Osteoblast (primary cell): ENCODE results near the gene CINP. TPM values are rescaled to one million over a fixed set of nuclear protein-coding genes. Genes with fewer than 3 reads are reported as not detected.

Source experiments
- DNase-seq: peaks from one replicate; pipeline ENCODE4 v3.0.0; 2011; ENCODE audit warnings: low spot score, mixed read lengths; ENCODE audit not compliant: insufficient read length; ENCODE audit errors: missing footprints
- H2AFZ ChIP-seq: 2 replicates; pipeline ENCODE4 v1.6.0; 2011; ENCODE audit warnings: mild to moderate bottlenecking, low read length
- H3K27ac ChIP-seq: 2 replicates; pipeline ENCODE4 v1.5.1; 2011; ENCODE audit warnings: mild to moderate bottlenecking, low read depth, low read length, moderate library complexity
- H3K27me3 ChIP-seq: 2 replicates; pipeline ENCODE4 v1.6.0; 2012; ENCODE audit warnings: mild to moderate bottlenecking, control low read depth, inconsistent platforms, low read length, moderate library complexity; ENCODE audit not compliant: insufficient read depth
- H3K36me3 ChIP-seq: 2 replicates; pipeline ENCODE4 v1.5.1; 2011; ENCODE audit warnings: mild to moderate bottlenecking, low read length, control low read depth, moderate library complexity; ENCODE audit not compliant: insufficient read depth
- H3K4me1 ChIP-seq: 2 replicates; pipeline ENCODE4 v1.5.1; 2011; ENCODE audit warnings: mild to moderate bottlenecking, low read length, control low read depth, moderate library complexity; ENCODE audit not compliant: insufficient read depth
- H3K4me2 ChIP-seq: 2 replicates; pipeline ENCODE4 v1.6.0; 2011; ENCODE audit warnings: mild to moderate bottlenecking, low read length; ENCODE audit not compliant: insufficient read depth
- H3K4me3 ChIP-seq: fragments of 200-600 bp; sonication (generic); 3 replicates; pipeline ENCODE4 v1.5.1; 2012; ENCODE audit warnings: mild to moderate bottlenecking, low read length, inconsistent platforms; ENCODE audit not compliant: insufficient read depth
- H3K79me2 ChIP-seq: 2 replicates; pipeline ENCODE4 v1.6.0; 2012; ENCODE audit warnings: mild to moderate bottlenecking, low read length, control low read depth, inconsistent platforms; ENCODE audit not compliant: insufficient read depth
- H3K9me3 ChIP-seq: 2 replicates; pipeline ENCODE4 v1.5.1; 2011; ENCODE audit warnings: low read depth, low read length, control low read depth
- H4K20me1 ChIP-seq: 2 replicates; pipeline ENCODE4 v1.6.0; 2012; ENCODE audit warnings: mild to moderate bottlenecking, low read length, control low read depth; ENCODE audit not compliant: insufficient read depth
- CTCF ChIP-seq: IDR thresholded peaks from 2 replicates; pipeline ENCODE4 v1.5.1; 2011; ENCODE audit warnings: mild to moderate bottlenecking, low read depth, low read length, moderate library complexity; ENCODE audit errors: extremely low read depth
- total RNA-seq: library from RNA; depleted of rRNA; stranded (reverse); fragments of >200 nt; gene quantifications from 2 replicates; pipeline ENCODE4 v1.2.3, GENCODE V29; 2012

CINP gene
- total RNA-seq, 1 donor, result 49.2 TPM

- H3K4me1 ChIP-seq, result peaks cover 7% of the 10 kb centered on the region
- no peak overlapping the region for H2AFZ ChIP-seq
- no peak for DNase-seq
- peaks cover 3% of the 10 kb centered on the region for H3K36me3 ChIP-seq
- no peaks in the 10 kb centered on the region for H4K20me1 ChIP-seq
- no peak overlapping the region for H3K4me2 ChIP-seq
- TF ChIP-seq CTCF, result no peak
- no peak overlapping the region for H3K4me3 ChIP-seq
- no peak overlapping the region for H3K27ac ChIP-seq
- H3K9me3 ChIP-seq, result no peaks in the 10 kb centered on the region
- H3K79me2 ChIP-seq, result peaks cover 3% of the 10 kb centered on the region
- no peaks in the 10 kb centered on the region for H3K27me3 ChIP-seq
Observed at GRCh38 chr14:102389246-102389645, 26.6 kb upstream of the CINP start.

- Histone ChIP-seq H3K27ac (no peak overlapping the region), H4K20me1 (no peaks in the 10 kb centered on the region), H3K4me3 (no peak overlapping the region), H2AFZ (no peak overlapping the region), H3K79me2 (no peaks in the 10 kb centered on the region), H3K36me3 (peaks cover 3% of the 10 kb centered on the region), H3K4me1 (peaks cover 7% of the 10 kb centered on the region), H3K9me3 (no peaks in the 10 kb centered on the region), H3K27me3 (no peaks in the 10 kb centered on the region), H3K4me2 (no peak overlapping the region)
- no peak for DNase-seq
- no peak for TF ChIP-seq CTCF
Observed at GRCh38 chr14:102387086-102387485, 24.4 kb upstream of the CINP start.

DNA sequence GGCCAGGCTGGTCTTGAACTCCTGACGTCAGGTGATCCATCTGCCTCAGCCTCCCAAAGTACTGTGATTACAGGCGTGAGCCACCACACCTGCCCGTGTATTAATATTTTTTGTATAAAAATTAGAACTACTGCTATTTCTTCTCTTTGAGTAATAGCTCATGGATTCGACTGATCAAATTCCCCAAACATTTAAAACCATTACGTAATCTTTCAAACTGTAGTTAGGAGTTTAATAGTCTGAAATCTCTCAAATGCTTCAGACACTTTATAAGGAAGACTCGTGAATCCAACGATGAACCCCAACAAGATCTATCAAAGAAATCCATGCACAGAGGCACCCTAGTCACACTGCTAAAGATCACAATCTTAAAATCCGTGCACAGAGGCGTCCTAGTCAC is 16.1 kb upstream of the CINP start:
- Histone ChIP-seq H4K20me1 (no peaks in the 10 kb centered on the region), H3K4me2 (no peak overlapping the region), H3K27ac (no peak overlapping the region), H3K4me3 (no peak overlapping the region), H3K79me2 (peaks cover 17% of the 10 kb centered on the region), H3K4me1 (no peaks in the 10 kb centered on the region), H3K9me3 (no peaks in the 10 kb centered on the region), H2AFZ (no peak overlapping the region), H3K36me3 (peaks cover 12% of the 10 kb centered on the region), H3K27me3 (no peaks in the 10 kb centered on the region)
- no peak for DNase-seq
- TF ChIP-seq CTCF, result no peak

GRCh38 chr14:102377696-102378095 is 15.0 kb upstream of the CINP start:
- Histone ChIP-seq H3K27ac (no peak overlapping the region), H3K27me3 (no peaks in the 10 kb centered on the region), H3K36me3 (peaks cover 12% of the 10 kb centered on the region), H3K4me2 (no peak overlapping the region), H3K4me3 (no peak overlapping the region), H4K20me1 (no peaks in the 10 kb centered on the region), H3K79me2 (peaks cover 21% of the 10 kb centered on the region), H3K4me1 (no peaks in the 10 kb centered on the region), H2AFZ (no peak overlapping the region), H3K9me3 (no peaks in the 10 kb centered on the region)
- no peak for DNase-seq
- TF ChIP-seq CTCF, result no peak
